ENCODE results near the gene CTPS2. TPM values are rescaled to one million over a fixed set of nuclear protein-coding genes. Genes with fewer than 3 reads are reported as not detected.

The CTPS2 gene
- total RNA-seq, 5 donors from 2014 or later (not counting 1 experiment from before 2014, with no cell fraction given) = 5.2 to 6.7 (median 5.7) TPM

- Mint-ChIP-seq H3K4me1 (no peaks in the 10 kb centered on the region), H3K9me3 (no peaks in the 10 kb centered on the region), H3K27me3 (no peaks in the 10 kb centered on the region), H3K4me3 (no peak overlapping the region), H3K27ac (no peak overlapping the region), H3K36me3 (peaks cover 22% of the 10 kb centered on the region)
- CTCF ChIA-PET = interaction anchor here in 1 of 2 donors (0.8 kb wide), 1 partner anchor 11 kb away, joined by 3 read pairs; no protein-coding TSS in a partner anchor
- Histone ChIP-seq H3K4me3 (ENCODE audit: control insufficient read depth in 1 of 2, extremely low read depth in 1 of 2, low read length in 1 of 2) (no peak overlapping the region), H3K27ac (ENCODE audit: low read length) (no peak overlapping the region), H3K36me3 (ENCODE audit: control insufficient read depth in 2 of 2, extremely low read depth in 1 of 2, insufficient read depth in 1 of 2, low read length in 1 of 2) (no peaks in the 10 kb centered on the region), H3K9me3 (no peaks in the 10 kb centered on the region), H3K27me3 (replicated peaks in 1 of 2; ENCODE audit: control insufficient read depth in 2 of 2, extremely low read depth in 1 of 2, insufficient read depth in 2 of 2, low read length in 1 of 2) (no peaks in the 10 kb centered on the region), H3K4me1 (ENCODE audit: control insufficient read depth in 1 of 2, extremely low read depth in 1 of 2, insufficient read depth in 2 of 2, low read length in 2 of 2) (no peaks in the 10 kb centered on the region)
- DNase-seq (no peak), ATAC-seq (replicated peaks in 1 of 4) (no peak)
- POLR2A ChIA-PET = no interaction called here
- 83% methylated on average over 1 of the region's 4 CpGs for WGBS (ENCODE audit: insufficient coverage)
Measured at GRCh38 chrX:16640823-16641222, 71.6 kb downstream of the CTPS2 start.

- no peaks in the 10 kb centered on the region for H3K27me3 ChIP-seq (replicated peaks in 1 of 2; ENCODE audit: control insufficient read depth in 2 of 2, extremely low read depth in 1 of 2, insufficient read depth in 2 of 2, low read length in 1 of 2)
- no peak for ATAC-seq (replicated peaks in 1 of 4)
- no peaks in the 10 kb centered on the region for H3K27me3 Mint-ChIP-seq
- no peak for DNase-seq
- no peak overlapping the region for H3K4me3 Mint-ChIP-seq
- no peaks in the 10 kb centered on the region for H3K4me1 ChIP-seq (ENCODE audit: control insufficient read depth in 1 of 2, extremely low read depth in 1 of 2, insufficient read depth in 2 of 2, low read length in 2 of 2)
- no peak overlapping the region for H3K4me3 ChIP-seq (ENCODE audit: control insufficient read depth in 1 of 2, extremely low read depth in 1 of 2, low read length in 1 of 2)
- H3K9me3 ChIP-seq = no peaks in the 10 kb centered on the region
- no peaks in the 10 kb centered on the region for H3K4me1 Mint-ChIP-seq
- H3K27ac ChIP-seq (ENCODE audit: low read length) = no peak overlapping the region
- H3K36me3 ChIP-seq (ENCODE audit: control insufficient read depth in 2 of 2, extremely low read depth in 1 of 2, insufficient read depth in 1 of 2, low read length in 1 of 2) = no peaks in the 10 kb centered on the region
- H3K36me3 Mint-ChIP-seq = peaks cover 22% of the 10 kb centered on the region
- POLR2A ChIA-PET = no interaction called here
- no peak overlapping the region for H3K27ac Mint-ChIP-seq
- 93% methylated on average over 4 of the region's 6 CpGs for WGBS (ENCODE audit: insufficient coverage)
- no peaks in the 10 kb centered on the region for H3K9me3 Mint-ChIP-seq
- CTCF ChIA-PET = no interaction called here
Measured at GRCh38 chrX:16639966-16640365, 72.5 kb downstream of the CTPS2 start.

- peaks cover 0 to 3% of the 10 kb centered on the region in 2 donors for H3K27me3 Mint-ChIP-seq
- H3K4me1 Mint-ChIP-seq = peaks cover 0 to 4% (median 0%) of the 10 kb centered on the region in 3 donors
- ATAC-seq (replicated peaks in 1 of 4) (no peak), DNase-seq (no peak)
- ChIA-PET POLR2A (no interaction called here), CTCF (interaction anchor here in 1 of 2 donors (0.6 kb wide), 1 partner anchor 78 kb away, joined by 4 read pairs; no protein-coding TSS in a partner anchor)
- no peaks in the 10 kb centered on the region for H3K9me3 Mint-ChIP-seq
- Histone ChIP-seq H3K9me3 (no peaks in the 10 kb centered on the region), H3K4me3 (ENCODE audit: control insufficient read depth in 1 of 2, extremely low read depth in 1 of 2, low read length in 1 of 2) (no peak overlapping the region), H3K4me1 (ENCODE audit: control insufficient read depth in 1 of 2, extremely low read depth in 1 of 2, insufficient read depth in 2 of 2, low read length in 2 of 2) (no peaks in the 10 kb centered on the region), H3K36me3 (ENCODE audit: control insufficient read depth in 2 of 2, extremely low read depth in 1 of 2, insufficient read depth in 1 of 2, low read length in 1 of 2) (no peaks in the 10 kb centered on the region), H3K27ac (ENCODE audit: low read length) (no peak overlapping the region), H3K27me3 (replicated peaks in 1 of 2; ENCODE audit: control insufficient read depth in 2 of 2, extremely low read depth in 1 of 2, insufficient read depth in 2 of 2, low read length in 1 of 2) (no peaks in the 10 kb centered on the region)
- H3K36me3 Mint-ChIP-seq = peaks cover 22% of the 10 kb centered on the region
- no peak overlapping the region for H3K27ac Mint-ChIP-seq
- no peak overlapping the region for H3K4me3 Mint-ChIP-seq
- no CpG with 5 or more reads among the region's 7 CpGs for WGBS (ENCODE audit: insufficient coverage)
Measured at GRCh38 chrX:16638533-16638932, 73.9 kb downstream of the CTPS2 start.

GRCh38 chrX:16635596-16635995 is 76.9 kb downstream of the CTPS2 start:
- CTCF ChIA-PET = no interaction called here
- no CpG with 5 or more reads among the region's 3 CpGs for WGBS (ENCODE audit: insufficient coverage)

GRCh38 chrX:16635040-16635439 is 77.4 kb downstream of the CTPS2 start:
- Mint-ChIP-seq H3K9me3 (no peaks in the 10 kb centered on the region), H3K27me3 (peaks cover 0 to 7% of the 10 kb centered on the region in 2 donors), H3K27ac (no peak overlapping the region), H3K4me1 (peaks cover 0 to 4% (median 0%) of the 10 kb centered on the region in 3 donors), H3K4me3 (no peak overlapping the region), H3K36me3 (peaks cover 14% of the 10 kb centered on the region)
- Histone ChIP-seq H3K4me1 (ENCODE audit: control insufficient read depth in 1 of 2, extremely low read depth in 1 of 2, insufficient read depth in 2 of 2, low read length in 2 of 2) (no peaks in the 10 kb centered on the region), H3K4me3 (ENCODE audit: control insufficient read depth in 1 of 2, extremely low read depth in 1 of 2, low read length in 1 of 2) (no peak overlapping the region), H3K9me3 (no peaks in the 10 kb centered on the region), H3K36me3 (ENCODE audit: control insufficient read depth in 2 of 2, extremely low read depth in 1 of 2, insufficient read depth in 1 of 2, low read length in 1 of 2) (no peaks in the 10 kb centered on the region), H3K27ac (ENCODE audit: low read length) (no peak overlapping the region), H3K27me3 (replicated peaks in 1 of 2; ENCODE audit: control insufficient read depth in 2 of 2, extremely low read depth in 1 of 2, insufficient read depth in 2 of 2, low read length in 1 of 2) (no peaks in the 10 kb centered on the region)
- CTCF ChIA-PET = no interaction called here
- POLR2A ChIA-PET = no interaction called here
- no CpG with 5 or more reads among the region's 5 CpGs for WGBS (ENCODE audit: insufficient coverage)
- DNase-seq (no peak), ATAC-seq (replicated peaks in 1 of 4) (no peak)

More at GRCh38 chrX:16635596-16635995, 76.9 kb downstream of the CTPS2 start:
- Histone ChIP-seq H3K4me3 (ENCODE audit: control insufficient read depth in 1 of 2, extremely low read depth in 1 of 2, low read length in 1 of 2) (no peak overlapping the region), H3K4me1 (ENCODE audit: control insufficient read depth in 1 of 2, extremely low read depth in 1 of 2, insufficient read depth in 2 of 2, low read length in 2 of 2) (no peaks in the 10 kb centered on the region), H3K36me3 (ENCODE audit: control insufficient read depth in 2 of 2, extremely low read depth in 1 of 2, insufficient read depth in 1 of 2, low read length in 1 of 2) (no peaks in the 10 kb centered on the region), H3K27me3 (replicated peaks in 1 of 2; ENCODE audit: control insufficient read depth in 2 of 2, extremely low read depth in 1 of 2, insufficient read depth in 2 of 2, low read length in 1 of 2) (no peaks in the 10 kb centered on the region), H3K27ac (ENCODE audit: low read length) (no peak overlapping the region), H3K9me3 (no peaks in the 10 kb centered on the region)
- H3K4me1 Mint-ChIP-seq = peaks cover 0 to 4% (median 0%) of the 10 kb centered on the region in 3 donors
- peaks cover 0 to 7% of the 10 kb centered on the region in 2 donors for H3K27me3 Mint-ChIP-seq
- ATAC-seq (replicated peaks in 1 of 4) (no peak), DNase-seq (no peak)
- H3K4me3 Mint-ChIP-seq = no peak overlapping the region
- peaks cover 17% of the 10 kb centered on the region for H3K36me3 Mint-ChIP-seq
- POLR2A ChIA-PET = no interaction called here
- H3K27ac Mint-ChIP-seq = no peak overlapping the region
- no peaks in the 10 kb centered on the region for H3K9me3 Mint-ChIP-seq

- Histone ChIP-seq H3K36me3 (ENCODE audit: control insufficient read depth in 2 of 2, extremely low read depth in 1 of 2, insufficient read depth in 1 of 2, low read length in 1 of 2) (no peaks in the 10 kb centered on the region), H3K4me1 (ENCODE audit: control insufficient read depth in 1 of 2, extremely low read depth in 1 of 2, insufficient read depth in 2 of 2, low read length in 2 of 2) (no peaks in the 10 kb centered on the region), H3K27me3 (replicated peaks in 1 of 2; ENCODE audit: control insufficient read depth in 2 of 2, extremely low read depth in 1 of 2, insufficient read depth in 2 of 2, low read length in 1 of 2) (no peaks in the 10 kb centered on the region), H3K27ac (ENCODE audit: low read length) (no peak overlapping the region), H3K9me3 (no peaks in the 10 kb centered on the region), H3K4me3 (ENCODE audit: control insufficient read depth in 1 of 2, extremely low read depth in 1 of 2, low read length in 1 of 2) (no peak overlapping the region)
- Mint-ChIP-seq H3K4me3 (no peak overlapping the region), H3K27me3 (peaks cover 0 to 11% of the 10 kb centered on the region in 2 donors), H3K4me1 (peaks cover 0 to 4% (median 0%) of the 10 kb centered on the region in 3 donors), H3K27ac (no peak overlapping the region), H3K9me3 (no peaks in the 10 kb centered on the region), H3K36me3 (peaks cover 6% of the 10 kb centered on the region)
- POLR2A ChIA-PET = no interaction called here
- ATAC-seq (replicated peaks in 1 of 4) = no peak
- CTCF ChIA-PET = no interaction called here
- no CpG with 5 or more reads among the region's 4 CpGs for WGBS (ENCODE audit: insufficient coverage)
- DNase-seq = no peak
Measured at GRCh38 chrX:16633754-16634153, 78.7 kb downstream of the CTPS2 start.

- no peak for ATAC-seq (replicated peaks in 1 of 4)
- Histone ChIP-seq H3K4me3 (ENCODE audit: control insufficient read depth in 1 of 2, extremely low read depth in 1 of 2, low read length in 1 of 2) (no peak overlapping the region), H3K27me3 (replicated peaks in 1 of 2; ENCODE audit: control insufficient read depth in 2 of 2, extremely low read depth in 1 of 2, insufficient read depth in 2 of 2, low read length in 1 of 2) (no peaks in the 10 kb centered on the region), H3K4me1 (ENCODE audit: control insufficient read depth in 1 of 2, extremely low read depth in 1 of 2, insufficient read depth in 2 of 2, low read length in 2 of 2) (no peaks in the 10 kb centered on the region), H3K9me3 (no peaks in the 10 kb centered on the region), H3K36me3 (ENCODE audit: control insufficient read depth in 2 of 2, extremely low read depth in 1 of 2, insufficient read depth in 1 of 2, low read length in 1 of 2) (no peaks in the 10 kb centered on the region), H3K27ac (ENCODE audit: low read length) (no peak overlapping the region)
- no peak overlapping the region for H3K27ac Mint-ChIP-seq
- no peak for DNase-seq
- WGBS (ENCODE audit: insufficient coverage) = 92% methylated on average over 2 of the region's 4 CpGs
- ChIA-PET CTCF (no interaction called here), POLR2A (no interaction called here)
- H3K36me3 Mint-ChIP-seq = peaks cover 10% of the 10 kb centered on the region
- no peaks in the 10 kb centered on the region for H3K9me3 Mint-ChIP-seq
- H3K4me3 Mint-ChIP-seq = no peak overlapping the region
- peaks cover 0 to 11% of the 10 kb centered on the region in 2 donors for H3K27me3 Mint-ChIP-seq
- H3K4me1 Mint-ChIP-seq = peaks cover 0 to 4% (median 0%) of the 10 kb centered on the region in 3 donors
Measured at GRCh38 chrX:16629909-16630308, 82.6 kb downstream of the CTPS2 start.

Data from T-cell (primary cell).